SIG-M5 treated with dmso at 0.1 percent for 504 hours (cell line): ENCODE measurements around the gene TRMO.

Experiments used
- DNase-seq: peaks from one replicate; lab custom pipeline; 2025; ENCODE audit not compliant: unreplicated experiment; lab: John Stamatoyannopoulos, UW

Gene TRMO

GRCh38 chr9:97904725-97905124 lies 17.6 kb downstream of the TRMO start:
- no peak for DNase-seq

DNA sequence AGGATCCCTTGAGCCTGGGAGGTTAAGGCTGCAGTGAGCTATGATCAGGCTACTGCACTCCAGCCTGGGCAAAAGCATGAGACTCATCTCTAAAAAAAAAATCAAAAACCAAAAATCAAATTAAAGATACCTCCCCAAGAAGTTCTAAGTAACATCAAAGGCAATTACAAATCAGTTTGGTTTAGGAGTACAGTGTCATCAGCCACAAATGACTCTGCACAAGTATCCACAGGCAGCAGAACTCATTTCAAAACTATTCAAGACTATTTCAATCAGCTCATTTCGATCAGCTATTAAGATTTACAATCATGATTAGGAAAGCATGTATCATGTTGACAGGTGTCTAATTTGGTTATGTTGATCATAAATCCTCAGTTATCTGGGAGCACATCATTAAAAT lies 19.1 kb downstream of the TRMO start:
- no peak for DNase-seq

- peak; percentile 40 for DNase-seq
These were observed 21.3 kb downstream of the TRMO start for GRCh38 chr9:97900738-97901565.

DNA sequence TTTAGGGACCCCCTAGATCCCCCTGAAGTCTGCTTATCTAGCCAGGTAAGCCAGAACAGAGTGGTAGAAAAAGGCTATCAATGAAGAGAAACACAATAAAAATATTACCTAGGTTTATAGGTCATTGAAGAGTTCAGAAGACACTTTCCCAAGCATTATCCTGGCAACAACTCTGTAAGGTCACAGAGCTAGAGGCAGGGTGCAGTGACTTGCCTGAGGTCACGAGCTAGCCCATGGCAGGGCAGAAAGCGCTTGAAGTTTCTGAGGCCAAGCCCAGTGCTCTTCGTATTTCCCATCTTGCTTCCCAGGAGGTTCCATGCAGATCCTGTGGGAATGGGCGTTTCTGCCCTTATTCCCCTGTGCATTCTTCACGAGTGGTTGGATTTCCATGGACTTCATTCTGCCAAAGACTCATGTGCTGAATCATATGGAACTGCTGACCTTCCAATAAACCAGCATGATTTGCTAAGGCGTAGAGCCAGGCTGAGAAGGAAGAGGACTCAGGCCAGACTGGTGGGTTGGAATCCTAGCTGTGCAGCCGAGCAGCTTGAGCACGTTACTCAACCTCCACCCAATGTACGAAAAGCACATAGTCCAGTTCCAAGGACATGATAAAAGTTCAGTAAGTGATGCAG lies 22.1 kb downstream of the TRMO start:
- no peak for DNase-seq

GRCh38 chr9:97895695-97896332 lies 26.5 kb downstream of the TRMO start:
- peak; percentile 58 for DNase-seq

DNA sequence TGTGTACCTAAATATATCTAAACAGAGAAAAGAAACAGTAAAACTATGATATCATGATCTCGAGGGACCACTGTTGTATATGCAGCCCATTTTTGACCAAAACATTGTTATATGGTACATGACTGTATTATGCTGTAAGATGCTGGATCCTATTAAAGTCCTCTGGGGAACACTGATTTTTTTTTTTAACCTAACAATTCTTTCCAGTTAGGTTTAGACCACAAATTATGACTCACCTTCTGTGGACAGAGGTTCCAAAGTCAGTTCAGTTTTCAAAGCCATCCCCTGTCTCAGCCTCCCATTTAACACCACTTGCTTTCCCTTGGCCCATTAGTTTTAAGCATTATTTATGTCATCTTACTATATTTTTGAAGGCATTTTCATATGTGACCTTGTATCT lies 27.1 kb downstream of the TRMO start:
- no peak for DNase-seq

DNA sequence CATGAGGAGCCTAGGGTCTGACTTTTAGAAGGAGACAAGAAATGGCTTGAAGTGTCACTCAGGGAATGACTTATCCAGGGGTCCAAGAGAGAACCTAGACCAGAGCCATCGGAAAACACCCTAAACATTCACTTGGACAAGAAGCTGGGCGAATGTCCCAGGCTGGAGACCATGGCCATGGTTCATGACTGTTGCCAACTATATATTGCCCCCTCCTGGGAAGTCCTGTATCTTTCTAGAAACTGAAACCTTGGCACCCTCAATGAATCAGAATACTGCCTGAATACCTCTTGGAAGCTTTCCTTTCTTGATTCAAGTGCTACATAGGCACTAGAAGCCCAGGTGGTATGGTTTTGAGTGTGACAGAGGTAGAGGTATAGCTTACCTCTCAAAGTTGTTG lies 29.9 kb downstream of the TRMO start:
- DNase-seq = no peak

GRCh38 chr9:97891736-97892135 lies 30.6 kb downstream of the TRMO start:
- DNase-seq = no peak

GRCh38 chr9:97889941-97890887 lies 32.1 kb downstream of the TRMO start:
- peak; percentile 36 for DNase-seq

DNA sequence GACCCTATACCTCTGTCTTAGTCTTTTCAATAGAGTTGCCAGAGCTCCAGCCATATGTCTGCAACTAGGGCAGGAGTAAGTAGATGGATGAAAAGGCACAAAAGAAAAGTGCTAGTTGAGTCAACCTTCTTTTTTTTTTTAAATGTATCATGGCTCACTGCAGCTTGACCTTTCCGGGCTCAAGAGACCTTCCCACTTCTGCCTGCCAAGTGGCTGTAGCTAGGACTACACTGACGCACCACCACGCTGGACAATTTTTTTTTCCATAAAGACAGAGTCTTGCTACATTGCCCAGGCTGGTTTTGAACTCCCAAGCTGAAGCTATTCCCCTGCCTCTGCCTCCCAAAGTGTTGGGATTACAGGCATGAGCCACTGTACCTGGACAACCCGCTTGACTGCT lies 42.0 kb downstream of the TRMO start:
- DNase-seq = no peak

DNA sequence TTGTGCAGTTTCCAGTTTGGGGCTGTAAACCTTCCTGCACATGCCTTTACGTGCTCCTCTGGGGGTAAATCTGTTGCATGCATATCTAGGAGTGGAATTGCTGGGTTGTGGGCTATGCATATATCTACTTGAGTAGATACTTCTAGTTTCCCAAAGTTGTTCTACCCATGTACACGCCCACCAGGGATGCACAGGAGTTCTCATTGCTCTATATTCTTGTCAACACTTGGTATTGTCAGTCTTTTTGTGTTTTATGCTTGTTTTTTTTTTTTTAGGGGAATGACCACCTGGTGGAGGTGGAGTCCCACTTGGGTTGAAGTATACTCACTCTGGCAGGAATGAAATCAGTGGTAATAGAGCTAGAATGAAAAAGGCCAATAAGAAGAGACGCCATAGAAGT lies 46.2 kb downstream of the TRMO start:
- no peak for DNase-seq

GRCh38 chr9:97875111-97875510 lies 47.2 kb downstream of the TRMO start:
- DNase-seq = no peak

DNA sequence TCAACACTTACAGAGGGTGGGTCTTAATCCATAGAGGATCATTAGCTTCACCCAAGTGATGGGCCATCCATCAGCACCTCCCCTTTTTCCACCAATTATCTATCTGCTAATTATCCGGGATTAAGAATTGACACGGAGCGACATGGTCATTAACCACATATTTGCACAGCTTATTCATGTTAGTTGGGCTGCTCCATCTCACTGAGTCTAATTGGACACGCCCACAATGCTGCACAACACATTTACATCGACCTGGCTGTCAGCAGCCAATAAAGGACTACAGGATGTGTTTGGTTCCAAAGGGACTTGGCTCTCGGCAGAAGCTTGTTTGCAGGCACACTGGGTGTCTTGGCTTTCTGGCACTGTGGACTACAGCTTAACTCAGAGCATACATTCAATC lies 47.7 kb downstream of the TRMO start:
- no peak for DNase-seq

GRCh38 chr9:97873882-97874281 lies 48.4 kb downstream of the TRMO start:
- DNase-seq = no peak

- DNase-seq = no peak
These were observed 48.9 kb downstream of the TRMO start for GRCh38 chr9:97873425-97873824.

DNA sequence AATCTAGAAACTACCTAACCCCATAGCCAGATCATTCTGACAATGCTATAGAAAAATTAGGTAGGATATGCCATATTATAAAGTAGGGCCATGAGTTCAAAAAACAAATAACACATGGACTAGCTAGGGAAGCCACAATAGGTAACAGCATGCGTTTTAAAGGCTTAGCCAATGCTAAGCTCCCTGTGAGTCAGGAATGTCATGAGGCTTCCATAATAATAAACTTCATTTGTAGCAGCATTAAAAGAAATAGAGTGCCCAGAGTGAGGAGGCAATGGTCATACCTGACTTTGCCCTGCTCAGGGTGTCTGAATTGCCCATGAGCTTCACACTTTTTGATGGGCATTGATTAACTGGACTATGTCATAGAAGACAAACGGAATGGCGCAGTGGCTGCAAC lies 53.4 kb downstream of the TRMO start:
- no peak for DNase-seq

DNA sequence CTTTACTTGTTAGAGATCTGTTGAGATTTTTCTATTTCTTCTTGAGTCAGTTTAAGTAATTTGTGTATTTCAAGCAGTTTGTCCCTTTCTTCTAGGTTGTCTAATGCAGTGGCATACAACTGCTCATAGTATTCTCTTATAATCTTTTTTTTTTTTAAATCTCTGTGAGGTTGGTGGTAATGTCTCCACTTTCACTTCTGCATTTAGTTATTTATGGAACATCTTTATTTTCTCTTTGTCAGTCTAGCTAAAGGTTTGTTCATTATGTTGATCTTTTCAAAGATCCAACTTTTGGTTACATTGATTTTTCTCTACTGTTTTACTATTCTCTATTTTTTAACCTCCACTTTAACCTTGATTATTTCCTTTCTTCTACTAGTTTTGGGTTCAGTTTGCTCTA lies 55.5 kb downstream of the TRMO start:
- DNase-seq = peak; percentile 16

DNA sequence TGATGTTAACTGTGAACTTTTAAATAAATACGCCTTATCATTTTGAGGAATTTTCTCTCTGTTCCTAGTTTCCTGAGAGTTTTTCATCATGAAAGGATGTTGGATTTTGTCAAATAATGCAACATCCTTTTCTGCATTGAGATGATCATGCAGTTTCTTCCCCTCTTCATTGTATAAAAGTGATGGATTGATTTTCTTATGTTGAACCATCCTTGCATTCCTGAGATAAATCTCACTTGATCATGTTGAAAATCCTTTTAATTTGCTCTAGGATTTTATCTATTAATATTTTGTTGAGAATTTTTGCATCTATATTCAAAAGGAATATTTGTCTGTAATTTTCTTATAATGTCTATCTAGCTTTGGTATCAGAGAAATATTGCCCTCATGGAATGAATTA lies 56.0 kb downstream of the TRMO start:
- no peak for DNase-seq

DNA sequence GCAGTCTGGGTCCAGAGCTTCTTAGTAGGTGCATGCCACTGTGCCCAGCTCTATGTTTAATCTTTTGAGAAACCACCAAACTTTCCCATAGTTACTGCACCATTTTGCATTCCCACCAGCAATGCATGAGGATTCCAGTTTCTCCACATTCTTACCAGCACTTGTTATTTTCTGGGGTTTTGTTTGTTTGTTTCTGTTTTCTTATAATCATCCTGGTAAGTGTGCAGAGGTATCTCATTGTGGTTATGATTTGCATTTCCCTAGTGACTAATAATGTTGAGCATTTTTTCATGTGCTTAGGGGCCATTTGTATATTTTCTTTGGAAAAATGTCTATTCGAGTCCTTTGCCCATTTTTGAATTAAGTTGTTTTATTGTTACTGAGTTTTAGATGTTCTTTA lies 57.9 kb downstream of the TRMO start:
- DNase-seq = no peak

DNA sequence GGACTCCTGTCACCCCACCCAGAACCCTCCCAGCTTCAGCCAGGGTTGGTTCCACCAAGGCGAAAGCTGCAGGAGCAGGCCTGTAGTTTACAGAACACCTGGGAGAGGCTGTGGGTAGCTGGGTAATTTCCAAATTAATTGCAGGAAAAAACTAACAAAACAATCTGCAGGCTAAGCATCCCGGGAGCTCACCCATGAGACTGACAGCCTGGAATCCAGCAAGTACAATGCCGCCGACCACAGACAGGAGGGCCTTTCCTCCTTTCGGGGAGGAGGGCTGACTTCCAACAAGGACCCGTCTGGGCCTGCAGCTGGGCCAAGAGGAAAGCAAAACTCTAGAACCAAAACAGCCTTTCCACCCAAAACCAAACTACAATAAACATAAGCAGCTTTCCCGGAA lies 59.0 kb downstream of the TRMO start:
- no peak for DNase-seq

- DNase-seq = no peak
These were observed 61.2 kb downstream of the TRMO start for GRCh38 chr9:97861148-97861475.
